ENCODE data around the gene RAF1. TPM values are rescaled to one million over a fixed set of nuclear protein-coding genes. Genes with fewer than 3 reads are reported as not detected.

Gene RAF1
- total and polyA plus RNA-seq, 10 donors: 31.6 to 153 (median 110) TPM

DNA sequence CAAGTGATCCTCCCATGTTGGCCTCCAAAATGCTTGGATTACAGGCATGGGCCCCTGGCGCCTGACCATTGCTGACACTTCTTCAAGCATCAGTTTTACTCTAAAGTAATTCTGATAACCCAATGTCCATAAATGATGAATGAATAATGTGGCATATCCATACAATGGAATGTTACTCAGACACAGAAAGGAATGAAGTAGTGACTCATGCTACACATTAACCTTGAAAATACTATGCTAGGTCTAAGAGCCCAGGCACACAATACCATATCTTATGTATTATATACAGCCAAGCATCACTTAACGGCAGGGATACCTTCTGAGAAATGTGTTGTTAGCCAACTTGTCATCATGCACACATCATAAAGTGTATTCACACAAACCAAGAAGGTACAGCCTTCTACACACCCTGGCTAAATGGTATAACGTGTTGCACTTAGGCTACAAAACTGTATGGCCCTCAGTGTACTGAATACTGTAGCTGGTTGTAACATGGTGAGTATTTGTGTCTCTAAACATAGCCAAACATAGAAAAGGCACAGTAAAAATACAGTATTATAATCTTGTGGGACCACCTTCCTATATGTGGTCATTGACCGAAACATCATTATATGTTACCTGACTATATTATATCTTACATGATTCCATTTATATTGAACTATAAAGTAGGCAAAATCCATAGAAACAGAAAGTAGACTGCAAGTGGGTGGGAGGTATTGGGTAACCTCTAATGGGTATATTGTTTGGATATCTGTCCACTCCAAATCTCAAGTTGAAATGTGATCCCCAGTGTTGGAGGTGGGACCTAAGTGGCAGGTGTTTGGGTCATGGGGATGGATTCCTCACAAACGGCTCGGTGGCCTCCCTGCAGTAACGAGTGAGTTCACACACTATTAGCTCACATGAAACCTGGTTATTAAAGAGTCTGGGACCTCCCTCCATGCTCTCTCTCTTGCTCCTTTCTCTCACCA lies 75.6 kb downstream of the RAF1 start:
- Histone ChIP-seq H3K4me3 (no peak overlapping the region), H3K9me3 (no peaks in the 10 kb centered on the region), H3K27ac (no peak overlapping the region), H3K36me3 (peaks cover 4 to 100% (median 94%) of the 10 kb centered on the region in 6 donors), H3K4me1 (peaks cover 0 to 24% (median 8%) of the 10 kb centered on the region in 6 donors), H3K27me3 (replicated peaks in 1 of 7) (no peaks in the 10 kb centered on the region)
- intact Hi-C loops (cut with DNase I; ENCODE audit: low total_unique reads): no loop called here
- 82 to 92% (median 88%) methylated on average over 7 of the region's 7 CpGs for WGBS, 5 donors
- TF ChIP-seq POLR2A (IDR thresholded peaks at IDR 0.05) (no peak), POLR2AphosphoS5 (IDR thresholded peaks at IDR 0.05) (no peak)
- TF ChIP-seq, protein P1, sequence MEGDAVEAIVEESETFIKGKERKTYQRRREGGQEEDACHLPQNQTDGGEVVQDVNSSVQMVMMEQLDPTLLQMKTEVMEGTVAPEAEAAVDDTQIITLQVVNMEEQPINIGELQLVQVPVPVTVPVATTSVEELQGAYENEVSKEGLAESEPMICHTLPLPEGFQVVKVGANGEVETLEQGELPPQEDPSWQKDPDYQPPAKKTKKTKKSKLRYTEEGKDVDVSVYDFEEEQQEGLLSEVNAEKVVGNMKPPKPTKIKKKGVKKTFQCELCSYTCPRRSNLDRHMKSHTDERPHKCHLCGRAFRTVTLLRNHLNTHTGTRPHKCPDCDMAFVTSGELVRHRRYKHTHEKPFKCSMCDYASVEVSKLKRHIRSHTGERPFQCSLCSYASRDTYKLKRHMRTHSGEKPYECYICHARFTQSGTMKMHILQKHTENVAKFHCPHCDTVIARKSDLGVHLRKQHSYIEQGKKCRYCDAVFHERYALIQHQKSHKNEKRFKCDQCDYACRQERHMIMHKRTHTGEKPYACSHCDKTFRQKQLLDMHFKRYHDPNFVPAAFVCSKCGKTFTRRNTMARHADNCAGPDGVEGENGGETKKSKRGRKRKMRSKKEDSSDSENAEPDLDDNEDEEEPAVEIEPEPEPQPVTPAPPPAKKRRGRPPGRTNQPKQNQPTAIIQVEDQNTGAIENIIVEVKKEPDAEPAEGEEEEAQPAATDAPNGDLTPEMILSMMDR (IDR thresholded peaks at IDR 0.05 in 8 of 11, conservative IDR thresholded peaks at IDR 0.05 in 3 of 11): no peak
- DNase-seq: no peak

DNA sequence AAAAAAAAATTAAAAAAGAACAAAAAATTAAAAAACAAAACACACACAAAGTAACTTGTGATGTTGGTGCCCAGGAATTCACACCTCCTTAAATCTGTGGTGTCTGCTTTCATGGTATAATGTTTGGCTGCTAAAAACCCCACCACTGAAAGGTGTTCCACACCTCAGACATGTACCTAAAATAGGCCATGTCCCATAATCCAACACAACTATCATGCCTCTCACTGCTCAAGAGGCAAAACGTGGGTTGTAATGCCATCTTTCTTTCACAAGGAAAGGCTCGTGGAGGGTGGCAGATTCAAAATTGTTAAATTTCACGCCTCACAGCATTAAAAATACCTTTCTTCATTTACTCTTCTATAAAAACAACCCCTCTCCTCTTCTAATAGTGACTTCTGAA lies 77.5 kb downstream of the RAF1 start:
- H3K4me3 ChIP-seq: no peak overlapping the region
- H3K27ac ChIP-seq: no peak overlapping the region
- H3K4me1 ChIP-seq: peaks cover 0 to 19% (median 8%) of the 10 kb centered on the region in 6 donors
- intact Hi-C loops (cut with DNase I; ENCODE audit: low total_unique reads): no loop called here
- 83 to 87% (median 84%) methylated on average over 3 of the region's 3 CpGs for WGBS, 5 donors
- no peaks in the 10 kb centered on the region for H3K27me3 ChIP-seq (replicated peaks in 1 of 7)
- no peaks in the 10 kb centered on the region for H3K9me3 ChIP-seq
- H3K36me3 ChIP-seq: peaks cover 4 to 100% (median 96%) of the 10 kb centered on the region in 6 donors
- TF ChIP-seq POLR2AphosphoS5 (IDR thresholded peaks at IDR 0.05): no peak
- TF ChIP-seq, protein P1 (IDR thresholded peaks at IDR 0.05 in 8 of 11, conservative IDR thresholded peaks at IDR 0.05 in 3 of 11): no peak
- no peak for TF ChIP-seq POLR2A (IDR thresholded peaks at IDR 0.05)
- DNase-seq: no peak

DNA sequence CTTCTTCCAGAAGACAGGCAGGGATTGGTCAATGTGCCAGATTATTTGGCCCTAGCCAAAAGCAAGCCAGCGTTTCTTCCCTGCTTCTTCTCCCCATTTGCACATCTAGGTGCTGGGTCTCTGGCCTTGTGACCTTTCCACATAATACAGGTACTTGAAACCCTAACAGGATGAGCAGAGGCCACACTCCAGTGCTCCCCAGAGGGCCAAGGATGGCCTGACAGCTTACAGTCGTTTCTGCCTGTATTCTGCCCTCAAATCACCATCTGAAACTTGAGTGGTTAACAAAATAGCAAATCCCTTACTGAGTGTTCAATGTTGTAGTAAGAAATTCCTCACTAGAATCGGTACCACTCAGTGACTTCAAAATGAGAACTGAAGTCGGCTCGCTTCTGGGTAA lies 77.9 kb downstream of the RAF1 start:
- TF ChIP-seq POLR2AphosphoS5 (IDR thresholded peaks at IDR 0.05): no peak
- TF ChIP-seq POLR2A (IDR thresholded peaks at IDR 0.05): no peak
- TF ChIP-seq, protein P1 (IDR thresholded peaks at IDR 0.05 in 8 of 11, conservative IDR thresholded peaks at IDR 0.05 in 3 of 11): no peak
- Histone ChIP-seq H3K4me3 (no peak overlapping the region), H3K9me3 (no peaks in the 10 kb centered on the region), H3K36me3 (peaks cover 4 to 100% (median 96%) of the 10 kb centered on the region in 6 donors), H3K4me1 (peaks cover 0 to 16% (median 8%) of the 10 kb centered on the region in 6 donors), H3K27ac (no peak overlapping the region), H3K27me3 (replicated peaks in 1 of 7) (no peaks in the 10 kb centered on the region)
- no peak for DNase-seq
- WGBS, 5 donors: 59 to 81% (median 78%) methylated on average over 5 of the region's 5 CpGs
- intact Hi-C loops (cut with DNase I; ENCODE audit: low total_unique reads): no loop called here

DNA sequence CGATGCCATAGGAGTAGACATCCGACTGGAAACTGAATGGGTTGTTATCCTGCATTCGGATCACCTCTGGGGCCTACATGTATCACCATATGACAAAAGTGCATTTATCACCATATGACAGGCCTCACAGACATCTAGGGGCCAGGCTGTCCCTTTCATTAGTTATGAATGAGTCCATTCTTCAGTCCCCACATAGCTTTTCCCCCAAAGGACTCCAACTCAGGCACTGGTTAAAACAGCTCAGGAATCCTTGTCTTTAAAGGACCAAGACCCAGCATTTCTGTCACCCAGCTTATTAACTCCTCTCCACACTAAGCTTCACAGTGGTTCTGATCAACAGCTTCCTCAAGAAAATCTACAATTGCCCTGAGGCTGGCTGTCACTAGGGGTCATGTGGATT lies 78.7 kb downstream of the RAF1 start:
- Histone ChIP-seq H3K27ac (no peak overlapping the region), H3K27me3 (replicated peaks in 1 of 7) (no peaks in the 10 kb centered on the region), H3K4me3 (no peak overlapping the region), H3K9me3 (no peaks in the 10 kb centered on the region), H3K36me3 (peaks cover 4 to 100% (median 97%) of the 10 kb centered on the region in 6 donors), H3K4me1 (peaks cover 0 to 9% (median 4%) of the 10 kb centered on the region in 6 donors)
- TF ChIP-seq POLR2AphosphoS5 (IDR thresholded peaks at IDR 0.05) (no peak), POLR2A (IDR thresholded peaks at IDR 0.05) (no peak)
- TF ChIP-seq, protein P1 (IDR thresholded peaks at IDR 0.05 in 8 of 11, conservative IDR thresholded peaks at IDR 0.05 in 3 of 11): no peak
- intact Hi-C loops (cut with DNase I; ENCODE audit: low total_unique reads): no loop called here
- DNase-seq: no peak
- 88 to 97% (median 92%) methylated on average over 3 of the region's 3 CpGs for WGBS, 5 donors

Measured in spleen (tissue), 11 donors.